ENCODE data around the gene HIF3A. TPM values are rescaled to one million over a fixed set of nuclear protein-coding genes. Genes with fewer than 3 reads are reported as not detected.

The HIF3A gene
- total RNA-seq, 4 donors from 2014 or later = 18.4 to 262 (median 91.2) TPM

- Histone ChIP-seq H3K36me3 (no peaks in the 10 kb centered on the region), H3K27me3 (no peaks in the 10 kb centered on the region), H3K4me1 (peaks cover 0 to 6% (median 2%) of the 10 kb centered on the region in 4 donors), H3K27ac (no peak overlapping the region), H3K4me3 (no peak overlapping the region), H3K9me3 (no peaks in the 10 kb centered on the region)
- DNase-seq = no peak
- TF ChIP-seq POLR2A (IDR thresholded peaks at IDR 0.05) = no peak
- no peak for TF ChIP-seq CTCF (IDR thresholded peaks at IDR 0.05)
These were observed 5.0 kb upstream of the HIF3A start for GRCh38 chr19:46291829-46292228.

GRCh38 chr19:46294494-46294893 is 2.3 kb upstream of the HIF3A start:
- no peak for DNase-seq
- TF ChIP-seq POLR2A (IDR thresholded peaks at IDR 0.05) = no peak
- TF ChIP-seq CTCF (IDR thresholded peaks at IDR 0.05) = no peak

GRCh38 chr19:46295401-46296201 is 1.2 kb upstream of the HIF3A start:
- DNase-seq = peak in 1 of 3 donors; percentile 66
- no peaks in the 10 kb centered on the region for H3K36me3 ChIP-seq
- H3K4me3 ChIP-seq = no peak overlapping the region
- TF ChIP-seq CTCF (IDR thresholded peaks at IDR 0.05) (no peak), POLR2A (IDR thresholded peaks at IDR 0.05) (peak in 1 of 2 donors; percentile 17)
- H3K27ac ChIP-seq = peak overlapping the region in 2 of 4 donors; percentile 89 to 93
- no peaks in the 10 kb centered on the region for H3K9me3 ChIP-seq
- no peaks in the 10 kb centered on the region for H3K27me3 ChIP-seq
- peaks cover 0 to 39% (median 8%) of the 10 kb centered on the region in 4 donors for H3K4me1 ChIP-seq

More at GRCh38 chr19:46294494-46294893, 2.3 kb upstream of the HIF3A start:
- no peaks in the 10 kb centered on the region for H3K27me3 ChIP-seq
- H3K27ac ChIP-seq = no peak overlapping the region
- no peak overlapping the region for H3K4me3 ChIP-seq
- no peaks in the 10 kb centered on the region for H3K36me3 ChIP-seq
- peaks cover 0 to 29% (median 8%) of the 10 kb centered on the region in 4 donors for H3K4me1 ChIP-seq
- H3K9me3 ChIP-seq = no peaks in the 10 kb centered on the region

GRCh38 chr19:46296202-46296480 is 701 bp upstream of the HIF3A start:
- TF ChIP-seq CTCF (IDR thresholded peaks at IDR 0.05) (no peak), POLR2A (IDR thresholded peaks at IDR 0.05) (no peak)
- H3K4me3 ChIP-seq = peak overlapping the region in 1 of 4 donors; percentile 34
- no peaks in the 10 kb centered on the region for H3K36me3 ChIP-seq
- H3K27ac ChIP-seq = peak overlapping the region in 2 of 4 donors; percentile 89 to 93
- no peaks in the 10 kb centered on the region for H3K9me3 ChIP-seq
- H3K27me3 ChIP-seq = no peaks in the 10 kb centered on the region
- no peak for DNase-seq
- peaks cover 0 to 41% (median 8%) of the 10 kb centered on the region in 4 donors for H3K4me1 ChIP-seq

GRCh38 chr19:46297700-46298478 is 1.0 kb downstream of the HIF3A start:
- DNase-seq = peak in 2 of 3 donors; percentile 65 to 67
- peak overlapping the region; percentile 68 to 93 (median 86) for H3K27ac ChIP-seq
- TF ChIP-seq CTCF (IDR thresholded peaks at IDR 0.05) (peak in 1 of 6 experiments; percentile 13), POLR2A (IDR thresholded peaks at IDR 0.05) (no peak)
- no peaks in the 10 kb centered on the region for H3K27me3 ChIP-seq
- peak overlapping the region; percentile 29 to 56 (median 33) for H3K4me3 ChIP-seq
- no peaks in the 10 kb centered on the region for H3K9me3 ChIP-seq
- no peaks in the 10 kb centered on the region for H3K36me3 ChIP-seq
- H3K4me1 ChIP-seq = peaks cover 0 to 54% (median 8%) of the 10 kb centered on the region in 4 donors
